Measurements from ENCODE around the gene ADGRG4.

The ADGRG4 gene

DNA sequence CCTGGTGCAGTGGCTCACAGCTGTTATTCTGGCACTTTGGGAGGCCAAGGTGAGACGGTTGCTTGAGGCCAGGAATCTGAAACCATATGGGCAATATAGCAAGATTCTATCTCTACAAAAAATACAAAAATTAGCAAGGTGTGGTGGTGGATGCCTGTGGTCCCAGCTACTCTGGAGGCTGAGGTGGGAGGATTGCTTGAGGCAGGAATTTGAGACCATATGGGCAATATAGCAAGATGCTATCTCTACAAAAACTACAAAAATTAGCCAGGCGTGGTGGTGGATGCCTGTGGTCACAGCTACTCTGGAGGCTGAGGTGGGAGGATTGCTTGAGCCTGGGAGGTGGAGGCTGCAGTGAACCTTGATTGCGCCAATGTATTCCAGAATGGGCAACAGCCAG lies 2.3 kb downstream of the ADGRG4 start:
- in situ Hi-C loops (cut with HindIII; ENCODE audit: low sequenced_read_pairs) = no loop called here

DNA sequence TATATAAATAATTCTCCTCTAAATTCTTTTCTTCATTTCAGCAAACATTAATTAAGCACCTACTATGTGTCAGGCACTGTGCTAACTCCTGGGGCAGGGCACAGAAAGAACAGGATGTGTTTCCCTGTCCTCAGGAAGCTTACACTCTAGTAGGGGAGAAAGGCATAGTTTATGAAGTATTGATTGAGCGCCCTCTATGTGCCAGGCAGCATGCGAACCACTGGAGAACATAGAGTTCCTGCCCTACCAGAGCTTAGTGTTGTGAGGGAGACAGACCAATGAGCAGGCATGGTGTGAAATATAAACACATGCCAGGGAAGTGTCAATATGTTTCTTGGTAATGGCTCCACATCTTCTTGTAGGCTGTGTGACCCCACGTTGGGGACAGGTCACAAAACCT lies 3.7 kb downstream of the ADGRG4 start:
- in situ Hi-C loops (cut with HindIII; ENCODE audit: low sequenced_read_pairs) = no loop called here

DNA sequence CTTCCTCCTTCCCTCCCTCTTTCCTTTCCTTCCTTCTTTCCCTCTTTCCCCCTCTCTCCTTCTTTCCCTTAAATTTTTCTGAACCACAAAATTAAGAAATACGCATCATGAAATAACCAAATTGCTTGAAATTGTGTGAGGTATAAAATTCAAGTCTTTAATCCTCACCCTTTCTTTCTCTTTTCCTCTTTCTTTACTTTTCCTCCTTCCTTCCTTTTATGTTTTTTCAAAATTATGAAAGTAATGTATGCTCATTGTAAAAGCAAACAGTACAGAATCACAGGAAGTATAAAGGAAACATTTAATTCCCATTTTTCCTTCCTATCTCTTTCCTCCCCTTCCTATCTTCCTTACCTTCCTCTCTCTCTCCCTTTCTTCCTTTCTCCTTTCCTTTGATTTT lies 5.4 kb downstream of the ADGRG4 start:
- in situ Hi-C loops (cut with HindIII; ENCODE audit: low sequenced_read_pairs) = no loop called here

GRCh38 chrX:136307471-136307870 lies 6.7 kb downstream of the ADGRG4 start:
- in situ Hi-C loops (cut with HindIII; ENCODE audit: low sequenced_read_pairs) = no loop called here

DNA sequence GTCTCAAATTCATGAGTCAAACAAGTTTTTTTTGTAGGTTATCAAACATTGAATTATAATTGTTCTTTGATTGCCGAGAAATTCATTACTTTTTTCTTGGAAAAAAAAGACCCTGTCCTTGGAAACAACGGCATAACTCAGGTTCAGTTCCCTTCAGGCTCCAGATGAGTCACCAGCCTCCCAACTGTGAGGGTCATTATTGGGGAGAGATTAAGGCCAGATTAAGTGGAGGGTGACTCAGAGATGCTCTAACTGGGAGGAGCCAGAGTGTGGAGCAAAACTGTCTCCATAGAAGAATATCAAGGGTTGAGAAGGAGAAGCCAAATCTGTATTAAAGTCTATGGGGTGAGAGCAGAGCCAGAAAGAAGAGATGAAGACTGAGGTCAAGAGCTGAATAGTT lies 9.6 kb downstream of the ADGRG4 start:
- in situ Hi-C loops (cut with HindIII; ENCODE audit: low sequenced_read_pairs) = no loop called here

- in situ Hi-C loops (cut with HindIII; ENCODE audit: low sequenced_read_pairs) = no loop called here
Observed at GRCh38 chrX:136318156-136318555, 17.4 kb downstream of the ADGRG4 start.

DNA sequence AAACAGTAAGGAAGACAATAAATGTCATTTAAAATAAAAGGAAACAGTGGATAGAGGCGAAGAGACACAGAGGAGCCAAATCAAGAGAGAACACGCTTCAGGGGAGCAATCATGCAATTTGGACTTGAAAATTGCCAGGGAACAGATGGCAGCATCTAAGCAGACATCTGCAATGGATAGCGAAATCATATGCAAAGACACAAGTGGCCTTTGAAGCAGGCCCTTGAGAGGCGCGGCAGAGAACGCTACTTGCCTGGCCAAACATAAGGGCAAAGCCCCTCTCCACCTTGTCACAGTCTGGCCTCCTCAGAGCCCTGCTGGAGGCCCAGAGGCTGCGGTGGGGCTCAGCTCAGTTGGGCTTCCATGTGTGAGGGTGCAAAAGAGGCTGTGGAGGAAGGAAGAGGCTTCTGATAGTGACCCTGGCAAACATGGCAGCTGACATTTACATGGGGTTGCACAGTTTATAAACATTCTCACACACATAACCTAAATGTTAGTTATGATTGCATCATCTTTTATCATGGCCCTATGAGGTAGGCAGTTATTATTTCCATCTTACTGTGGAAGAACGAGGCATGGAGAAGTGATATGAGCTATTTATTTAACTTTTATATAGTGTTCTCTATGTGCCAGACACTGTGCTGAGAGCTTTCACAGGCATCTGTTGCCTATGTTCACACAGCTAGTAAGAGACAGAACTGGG lies 18.3 kb downstream of the ADGRG4 start:
- in situ Hi-C loops (cut with HindIII; ENCODE audit: low sequenced_read_pairs) = no loop called here

DNA sequence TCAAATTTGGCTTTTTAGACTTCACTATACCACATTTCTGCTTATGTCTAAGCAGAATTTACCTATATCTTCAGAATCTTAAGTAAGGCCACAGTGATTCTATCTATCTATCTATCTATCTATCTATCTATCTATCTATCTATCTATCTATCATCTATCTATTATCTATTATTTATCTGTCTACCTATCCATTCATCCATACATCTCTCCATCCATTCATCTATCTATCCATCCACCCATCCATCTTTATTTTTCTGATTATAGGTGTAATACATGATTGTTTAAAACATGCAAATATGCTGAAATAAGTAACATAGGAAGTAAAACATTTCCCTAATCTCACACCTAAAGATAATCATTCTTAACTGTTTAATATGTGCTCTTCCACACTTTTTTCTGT lies 18.8 kb downstream of the ADGRG4 start:
- in situ Hi-C loops (cut with HindIII; ENCODE audit: low sequenced_read_pairs) = no loop called here

GRCh38 chrX:136321532-136321931 lies 20.8 kb downstream of the ADGRG4 start:
- in situ Hi-C loops (cut with HindIII; ENCODE audit: low sequenced_read_pairs) = no loop called here

- in situ Hi-C loops (cut with HindIII; ENCODE audit: low sequenced_read_pairs) = no loop called here
Observed at GRCh38 chrX:136322064-136322463, 21.3 kb downstream of the ADGRG4 start.

- in situ Hi-C loops (cut with HindIII; ENCODE audit: low sequenced_read_pairs) = no loop called here
Observed at GRCh38 chrX:136325377-136325776, 24.6 kb downstream of the ADGRG4 start.

DNA sequence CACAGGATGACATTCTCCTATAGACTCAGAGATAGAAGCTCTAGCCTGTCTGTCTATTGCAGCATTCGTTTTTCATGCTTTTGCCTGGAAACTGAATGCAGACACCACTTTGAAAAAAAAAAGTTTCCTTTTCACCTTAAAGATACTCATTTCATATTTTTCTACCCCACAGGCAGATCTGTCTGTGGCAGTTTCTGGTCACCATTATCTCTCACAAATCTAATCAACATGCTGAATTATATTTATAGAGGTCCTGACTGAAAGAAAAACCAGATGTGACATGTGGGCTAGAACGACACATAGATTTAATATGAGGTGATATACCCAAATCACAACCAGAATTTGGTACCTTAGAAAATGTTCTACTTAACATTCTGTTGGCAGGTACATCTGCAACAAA lies 28.2 kb downstream of the ADGRG4 start:
- in situ Hi-C loops (cut with HindIII; ENCODE audit: low sequenced_read_pairs) = no loop called here

- in situ Hi-C loops (cut with HindIII; ENCODE audit: low sequenced_read_pairs) = no loop called here
Observed at GRCh38 chrX:136336623-136337022, 35.9 kb downstream of the ADGRG4 start.

- in situ Hi-C loops (cut with HindIII; ENCODE audit: low sequenced_read_pairs) = no loop called here
Observed at GRCh38 chrX:136339702-136340101, 38.9 kb downstream of the ADGRG4 start.

DNA sequence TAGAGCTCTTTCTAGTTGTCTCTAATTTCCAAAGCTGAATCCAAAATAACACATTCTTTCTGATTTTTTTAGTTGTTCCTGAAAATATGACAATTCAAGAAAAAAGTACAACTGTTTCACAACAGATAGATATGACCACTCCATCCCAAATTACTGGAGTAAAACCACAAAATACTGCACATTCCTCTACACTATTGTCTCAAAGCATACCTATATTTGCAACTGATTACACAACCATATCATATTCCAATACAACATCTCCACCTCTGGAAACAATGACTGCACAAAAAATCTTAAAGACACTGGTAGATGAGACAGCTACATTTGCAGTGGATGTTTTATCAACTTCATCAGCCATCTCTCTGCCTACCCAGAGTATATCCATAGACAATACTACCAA lies 43.6 kb downstream of the ADGRG4 start:
- in situ Hi-C loops (cut with HindIII; ENCODE audit: low sequenced_read_pairs) = no loop called here

DNA sequence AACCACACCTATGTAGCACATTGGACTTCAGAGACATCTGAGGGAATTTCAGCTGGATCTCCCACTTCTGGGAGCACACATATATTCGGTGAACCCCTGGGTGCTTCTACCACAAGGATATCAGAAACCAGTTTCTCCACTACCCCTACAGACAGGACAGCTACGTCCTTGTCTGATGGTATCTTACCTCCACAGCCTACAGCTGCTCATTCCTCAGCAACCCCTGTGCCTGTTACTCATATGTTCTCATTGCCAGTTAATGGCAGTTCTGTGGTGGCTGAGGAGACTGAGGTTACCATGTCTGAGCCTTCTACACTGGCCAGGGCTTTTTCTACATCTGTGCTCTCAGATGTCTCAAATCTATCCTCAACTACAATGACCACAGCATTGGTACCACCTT lies 45.7 kb downstream of the ADGRG4 start:
- in situ Hi-C loops (cut with HindIII; ENCODE audit: low sequenced_read_pairs) = no loop called here

- in situ Hi-C loops (cut with HindIII; ENCODE audit: low sequenced_read_pairs) = no loop called here
Observed at GRCh38 chrX:136347706-136348105, 46.9 kb downstream of the ADGRG4 start.

DNA sequence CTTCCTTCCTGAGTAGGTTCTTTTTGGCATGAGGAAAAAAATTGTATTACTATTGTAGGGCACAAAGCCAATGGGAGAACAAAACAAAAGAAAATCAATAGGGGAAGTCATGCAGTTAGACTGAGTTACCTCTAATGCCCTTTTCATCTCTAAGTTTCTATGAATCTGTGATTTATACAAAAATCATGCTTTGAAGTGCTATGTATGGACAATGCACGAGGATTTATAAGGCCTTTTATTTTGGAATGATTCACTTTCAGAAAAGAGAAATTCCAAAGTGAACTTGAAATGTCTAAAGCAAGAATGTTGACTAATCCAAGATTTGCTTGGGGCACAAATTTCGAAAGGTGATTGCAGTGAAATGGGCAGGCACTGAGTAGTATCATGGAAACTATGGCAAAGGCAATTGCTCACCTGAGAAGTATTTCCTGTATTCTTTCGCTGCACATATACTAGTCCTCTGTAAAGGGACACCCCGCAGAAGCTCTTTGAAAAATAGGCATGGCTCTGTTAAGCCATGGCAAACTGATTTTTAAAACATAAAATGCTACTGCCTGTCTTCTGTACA lies 52.8 kb downstream of the ADGRG4 start:
- in situ Hi-C loops (cut with HindIII; ENCODE audit: low sequenced_read_pairs) = no loop called here

DNA sequence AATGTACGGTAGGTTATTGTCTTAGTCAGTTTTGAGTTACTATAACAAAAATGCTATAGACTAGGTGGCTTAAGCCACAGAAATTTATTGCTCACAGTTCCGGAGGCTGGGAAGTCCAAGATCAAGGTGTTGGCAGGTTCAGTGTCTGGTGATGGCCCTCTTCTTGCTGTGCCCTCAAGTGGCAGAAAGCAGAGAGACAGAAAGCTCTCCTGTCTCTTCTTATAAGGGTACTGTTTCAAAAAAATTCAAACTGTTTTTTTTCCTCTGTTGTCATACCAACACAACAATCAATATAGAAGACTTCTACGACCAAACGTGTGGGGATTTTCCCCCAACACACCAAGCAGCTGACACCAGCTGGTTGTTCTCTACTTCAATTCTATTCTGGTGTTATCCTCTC lies 53.4 kb downstream of the ADGRG4 start:
- in situ Hi-C loops (cut with HindIII; ENCODE audit: low sequenced_read_pairs) = no loop called here

DNA sequence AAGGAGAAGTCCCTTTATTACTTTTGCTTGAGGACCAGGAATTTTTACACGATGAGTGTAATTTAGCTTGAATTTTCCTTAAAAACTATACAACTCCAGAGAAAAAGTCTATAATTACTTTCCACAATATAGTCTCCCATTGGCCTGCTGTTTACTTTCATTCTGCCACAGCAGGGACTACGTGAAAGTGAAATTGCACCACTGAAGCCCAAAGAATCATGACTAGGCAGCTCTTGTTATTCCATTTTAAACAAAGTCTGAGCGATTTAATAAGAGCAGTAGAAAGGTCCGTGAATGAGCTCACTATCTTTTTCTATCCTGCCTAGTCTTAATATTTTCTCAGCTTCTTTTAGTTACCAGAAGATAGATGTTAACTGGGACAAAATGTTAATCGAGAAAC lies 68.6 kb downstream of the ADGRG4 start:
- in situ Hi-C loops (cut with HindIII; ENCODE audit: low sequenced_read_pairs) = no loop called here

DNA sequence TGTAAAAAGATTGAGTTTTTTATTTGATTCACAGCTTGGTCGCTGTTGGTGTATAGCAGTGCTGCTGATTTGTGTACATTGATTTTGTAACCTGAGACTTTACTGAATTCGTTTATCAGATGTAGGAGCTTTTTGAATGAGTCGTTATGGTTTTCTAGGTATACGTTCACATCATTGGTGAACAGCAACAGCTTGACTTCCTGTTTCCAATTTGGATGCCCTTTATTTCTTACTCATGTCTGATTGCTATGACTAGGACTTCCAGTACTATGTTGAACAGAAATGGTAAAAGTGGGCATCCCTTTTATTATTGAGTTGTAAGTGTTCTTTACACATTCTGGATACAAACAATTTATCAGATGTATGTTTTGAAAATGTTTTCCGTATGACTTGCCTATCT lies 76.0 kb downstream of the ADGRG4 start:
- in situ Hi-C loops (cut with HindIII; ENCODE audit: low sequenced_read_pairs) = no loop called here

- in situ Hi-C loops (cut with HindIII; ENCODE audit: low sequenced_read_pairs) = no loop called here
Observed at GRCh38 chrX:136380010-136380769, 79.4 kb downstream of the ADGRG4 start.
